HG02840 (cell line): Measurements from ENCODE around the gene IRX6.

Experiments used
- ATAC-seq: cut with Tn5 transposase; IDR thresholded peaks from one replicate; pipeline ENCODE4 v1.9.1; 2021; ENCODE audit warnings: mild to moderate bottlenecking, moderate library complexity, moderate number of reproducible peaks; ENCODE audit not compliant: unreplicated experiment, low FRiP score

IRX6 gene

DNA sequence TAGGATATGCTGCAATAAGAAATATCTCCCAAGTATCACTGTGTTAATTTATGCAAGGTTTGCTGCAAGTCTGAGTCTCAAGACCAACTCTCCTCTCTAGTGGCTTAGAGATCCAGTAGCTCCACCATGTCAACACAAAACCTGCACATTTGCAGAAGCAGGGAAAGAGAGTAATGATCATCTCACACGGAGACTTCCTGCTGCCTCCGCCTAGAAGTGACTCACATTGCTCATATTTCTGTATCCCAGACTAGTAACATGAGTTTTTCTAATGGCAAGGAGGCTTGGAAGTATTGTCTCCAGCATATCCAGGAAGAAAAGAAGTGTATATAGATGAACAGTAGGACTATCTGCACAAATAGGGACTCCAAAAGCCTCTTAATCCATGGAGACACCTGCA is 15.0 kb upstream of the IRX6 start:
- ATAC-seq: no peak

DNA sequence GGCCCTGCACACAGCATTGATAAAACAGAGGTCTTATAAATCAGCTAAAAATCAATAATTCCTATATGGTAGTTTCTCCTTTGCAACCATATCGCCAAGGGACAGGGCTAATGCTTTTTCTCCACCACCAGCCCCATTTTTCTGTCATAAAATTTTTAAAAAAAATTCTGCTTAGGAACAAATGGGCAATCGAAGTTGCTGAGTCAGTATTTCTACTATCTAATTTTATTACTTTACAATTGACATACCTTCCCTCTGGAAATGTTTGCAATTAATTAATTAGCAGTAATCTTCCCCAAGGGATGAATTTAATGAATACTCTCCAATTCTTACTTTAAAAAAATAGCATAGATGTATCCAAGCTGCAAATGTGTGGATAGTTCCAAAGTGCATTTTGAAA is 1.7 kb upstream of the IRX6 start:
- no peak for ATAC-seq

DNA sequence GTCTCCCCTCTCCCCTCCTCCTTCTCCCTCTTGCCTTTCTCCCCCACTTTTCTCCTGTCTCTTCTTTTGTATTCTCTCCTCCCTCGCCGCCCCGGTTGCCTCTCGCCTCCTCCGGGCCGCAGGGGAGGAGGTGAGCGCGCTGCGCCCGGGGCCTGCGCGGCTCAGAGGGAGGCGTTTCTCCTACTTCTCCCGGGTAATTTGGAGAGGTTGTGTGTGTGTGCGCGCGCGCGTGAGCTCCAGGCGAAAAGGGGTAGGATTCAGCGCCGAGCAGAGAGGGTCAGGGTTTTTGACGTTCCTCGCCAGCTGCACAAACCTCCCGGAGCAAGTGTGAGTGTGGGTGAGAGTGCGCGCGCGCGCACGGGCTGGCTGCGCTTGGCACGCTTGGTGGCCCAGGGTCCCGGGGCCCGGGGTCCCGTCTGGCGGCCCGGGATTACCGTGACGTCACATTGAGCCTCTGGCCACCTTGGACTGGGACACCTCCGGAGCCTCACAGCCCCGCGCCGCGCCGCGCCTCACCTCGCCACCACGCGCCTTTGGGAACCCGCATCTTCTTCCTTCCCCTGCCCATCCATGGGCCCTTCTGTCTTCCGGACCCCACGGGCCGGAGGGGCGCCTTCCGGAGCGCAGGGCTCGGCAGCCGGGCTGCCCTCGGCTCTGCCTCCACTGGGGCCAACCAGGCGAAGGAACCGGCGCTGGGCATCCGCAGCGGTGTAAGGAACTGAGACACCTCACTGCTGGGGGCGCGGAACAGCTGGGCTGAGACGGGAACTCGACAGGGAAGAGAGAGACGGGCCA is 479 bp downstream of the IRX6 start:
- no peak for ATAC-seq

DNA sequence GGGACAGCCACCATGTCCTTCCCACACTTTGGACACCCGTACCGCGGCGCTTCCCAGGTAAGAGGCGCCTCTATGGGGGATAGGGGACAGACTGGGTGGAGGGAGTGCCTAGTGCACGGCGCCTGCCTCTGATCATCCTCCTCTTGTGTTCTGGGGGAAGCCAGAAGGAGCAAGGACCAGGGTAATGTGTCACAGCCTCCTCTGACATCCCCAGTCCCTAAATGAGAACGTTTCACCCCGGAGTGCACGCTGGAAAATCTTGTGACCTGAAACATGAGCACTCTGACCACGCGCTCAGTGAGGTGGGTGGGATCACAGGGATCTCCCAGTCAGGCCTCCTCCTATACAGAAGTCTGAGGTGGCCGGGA is 1.1 kb downstream of the IRX6 start:
- no peak for ATAC-seq

DNA sequence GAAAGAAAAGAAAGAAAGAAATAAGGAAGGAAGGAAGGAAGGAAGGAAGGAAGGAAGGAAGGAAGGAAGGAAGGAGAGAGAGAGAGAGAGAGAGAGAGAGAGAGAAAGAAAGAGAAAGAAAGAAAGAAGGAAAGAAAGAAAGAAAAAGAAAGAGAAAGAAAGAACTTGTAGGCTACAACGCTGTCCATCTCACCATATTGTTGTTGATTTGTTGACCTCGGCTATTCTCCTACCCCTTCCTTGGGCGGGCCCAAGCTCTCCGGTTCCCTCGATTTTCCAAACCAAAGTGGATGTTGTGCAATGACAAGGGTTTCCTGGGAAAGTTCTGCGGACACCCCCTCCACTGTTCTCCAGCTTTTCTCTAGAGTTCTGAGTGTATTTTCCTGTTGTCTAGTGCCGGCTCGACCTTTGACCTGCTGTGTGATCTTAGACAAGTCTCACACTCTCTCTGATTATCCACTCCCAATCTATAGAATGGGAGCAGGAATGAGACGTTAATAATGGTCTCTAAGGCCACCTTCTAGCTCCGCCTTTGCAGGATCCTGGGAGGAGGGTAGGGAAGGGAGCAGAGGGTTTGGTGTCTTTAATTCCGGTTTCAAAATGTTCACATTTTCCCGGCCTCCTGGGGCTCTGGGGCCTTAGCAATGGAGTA is 1.6 kb downstream of the IRX6 start:
- no peak for ATAC-seq

DNA sequence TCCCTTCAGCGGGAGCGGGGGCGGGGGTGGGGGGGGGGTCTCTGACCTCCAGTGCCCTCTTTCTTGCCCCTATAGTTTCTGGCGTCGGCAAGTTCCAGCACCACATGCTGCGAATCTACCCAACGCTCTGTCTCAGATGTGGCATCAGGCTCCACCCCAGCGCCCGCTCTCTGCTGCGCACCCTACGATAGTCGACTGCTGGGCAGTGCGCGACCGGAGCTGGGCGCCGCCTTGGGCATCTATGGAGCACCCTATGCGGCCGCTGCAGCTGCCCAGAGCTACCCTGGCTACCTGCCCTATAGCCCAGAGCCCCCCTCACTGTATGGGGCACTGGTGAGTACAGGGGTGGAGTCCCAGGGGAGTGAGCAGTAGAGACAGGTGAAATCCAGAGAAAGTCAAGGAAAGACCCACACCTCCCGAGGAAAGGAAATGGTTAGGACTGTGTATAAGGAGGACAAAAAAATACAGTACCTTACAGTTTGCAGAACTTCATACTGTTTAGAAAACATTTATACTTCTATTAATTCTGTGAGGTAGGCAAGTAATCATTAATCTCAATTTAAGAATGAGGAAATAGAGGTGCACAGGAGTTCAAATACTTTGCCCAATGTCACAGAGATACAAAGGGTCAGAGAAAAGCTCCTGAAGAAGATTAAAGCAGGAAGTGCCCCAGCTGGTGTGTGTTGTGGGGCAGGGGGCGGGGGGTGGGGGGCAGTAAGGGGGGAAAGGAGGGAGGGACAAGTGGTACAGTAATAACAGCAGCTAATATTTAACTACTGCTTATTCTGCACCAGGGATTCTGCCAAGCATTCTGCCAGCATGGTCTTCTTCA is 2.5 kb downstream of the IRX6 start:
- no peak for ATAC-seq

GRCh38 chr16:55328611-55329569 is 4.9 kb downstream of the IRX6 start:
- ATAC-seq: no peak

GRCh38 chr16:55329791-55330428 is 5.9 kb downstream of the IRX6 start:
- no peak for ATAC-seq

- ATAC-seq: no peak
Measured at GRCh38 chr16:55330781-55331647, 7.0 kb downstream of the IRX6 start.

DNA sequence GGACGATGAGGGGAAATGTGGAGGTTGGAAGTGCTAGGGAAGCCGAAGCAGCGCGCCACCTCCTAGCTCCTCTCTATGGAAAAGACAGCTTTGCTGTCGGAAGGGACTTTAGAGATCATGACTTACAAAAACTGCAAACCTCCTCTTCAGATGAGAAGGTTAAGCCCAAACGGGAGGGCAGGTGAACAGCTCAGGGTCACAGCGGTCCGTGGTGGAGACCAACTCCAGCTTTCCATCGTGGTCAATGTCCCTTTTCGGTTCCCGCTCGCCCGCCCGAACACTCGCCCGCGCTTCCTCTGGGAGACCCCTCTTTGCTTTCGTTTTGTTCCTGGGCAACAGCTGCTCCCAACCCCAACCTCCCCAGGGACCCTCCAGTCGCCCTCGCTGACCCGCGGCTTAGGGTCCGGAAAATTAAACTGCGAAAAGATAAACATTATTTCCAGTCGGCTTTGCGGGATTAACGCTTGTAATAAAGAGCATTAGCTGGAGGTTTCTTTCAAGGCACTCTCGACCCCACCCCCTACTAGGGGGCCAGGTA is 7.7 kb downstream of the IRX6 start:
- no peak for ATAC-seq

DNA sequence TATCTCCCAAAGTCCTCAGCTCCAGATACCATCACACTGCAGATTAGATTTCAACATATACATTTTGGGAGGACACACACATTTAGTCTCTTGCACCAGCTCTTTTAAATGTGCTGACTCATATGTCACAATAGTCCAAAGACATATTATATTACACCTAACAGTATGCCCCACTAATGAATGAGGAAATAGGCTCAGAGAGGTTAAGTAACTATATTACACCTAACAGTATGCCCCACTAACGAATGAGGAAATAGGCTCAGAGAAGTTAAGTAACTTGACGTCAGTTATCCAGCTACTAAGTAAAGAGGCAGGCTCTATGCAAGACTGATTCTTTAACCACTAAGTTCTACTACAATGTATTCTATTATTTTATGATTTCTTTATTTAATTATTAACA is 9.7 kb downstream of the IRX6 start:
- ATAC-seq: no peak

- no peak for ATAC-seq
Measured at GRCh38 chr16:55338646-55339045, 14.6 kb downstream of the IRX6 start.

DNA sequence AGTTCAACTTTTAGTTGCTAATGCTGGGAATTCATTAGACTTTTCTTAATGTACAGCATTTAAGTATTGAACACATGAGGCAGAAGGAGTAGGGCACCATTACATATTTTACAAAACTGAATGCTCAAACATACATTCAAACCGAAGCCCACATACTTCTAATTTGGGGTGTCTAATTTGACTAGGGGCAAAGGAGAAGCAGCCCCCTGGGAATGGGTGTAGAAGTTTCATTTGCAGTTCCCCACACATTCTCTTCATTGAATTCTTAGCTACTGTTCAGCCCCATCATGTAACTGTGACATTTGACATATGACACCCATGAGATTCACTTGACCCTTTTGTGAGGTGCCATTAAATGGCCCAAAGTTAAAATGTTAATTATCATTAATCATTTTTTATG is 16.4 kb downstream of the IRX6 start:
- ATAC-seq: no peak

GRCh38 chr16:55341681-55342080 is 17.7 kb downstream of the IRX6 start:
- ATAC-seq: no peak

DNA sequence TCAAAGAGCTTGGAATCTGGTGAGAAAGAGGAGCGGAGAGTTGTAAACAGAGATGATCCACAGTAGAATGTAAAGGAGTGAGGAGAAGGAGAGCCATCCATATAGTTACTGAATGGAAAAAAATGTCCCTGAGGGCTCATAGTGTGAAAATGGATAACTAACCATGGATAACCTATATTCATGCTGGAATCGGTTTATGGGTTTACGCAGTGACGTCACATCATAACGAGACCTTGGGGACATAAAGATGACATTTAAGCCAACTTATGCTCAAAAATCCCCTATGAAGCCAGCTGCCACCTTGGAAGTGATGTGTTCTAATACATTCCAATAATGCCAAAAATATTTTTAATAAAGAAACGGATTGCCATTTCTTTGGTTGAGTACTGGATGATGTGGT is 22.5 kb downstream of the IRX6 start:
- no peak for ATAC-seq

GRCh38 chr16:55349867-55350266 is 25.9 kb downstream of the IRX6 start:
- no peak for ATAC-seq

GRCh38 chr16:55350984-55351383 is 27.0 kb downstream of the IRX6 start:
- ATAC-seq: no peak

GRCh38 chr16:55351936-55352335 is 27.9 kb downstream of the IRX6 start:
- no peak for ATAC-seq

DNA sequence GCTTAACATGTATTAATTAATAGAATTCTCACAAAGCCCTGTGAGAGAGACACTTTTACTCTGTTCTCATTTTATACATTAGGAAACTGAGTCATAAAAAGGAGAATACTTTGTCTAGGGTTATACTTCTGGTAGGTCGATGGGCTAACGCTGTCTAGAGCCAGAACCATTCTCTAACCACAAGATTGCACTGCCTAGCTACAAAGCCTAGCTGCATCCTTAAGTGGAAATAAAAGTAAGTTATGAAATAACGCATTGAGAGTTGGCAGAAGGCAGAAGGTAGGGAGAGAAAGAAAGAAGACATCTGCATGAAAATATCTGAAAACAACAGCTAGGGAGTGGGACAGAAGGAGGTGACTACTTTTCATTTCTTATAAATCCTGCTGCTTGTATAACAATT is 33.2 kb downstream of the IRX6 start:
- ATAC-seq: no peak
